Endothelial cell of hepatic sinusoid (primary cell): ENCODE data around the gene RGPD6.
"Not testable (repeated sequence)": the region's sequence is repeated elsewhere in the genome, so short reads cannot be mapped to it uniquely, and the experiment has no call there.

Experiments used
- in situ Hi-C: cut with HindIII; loops from 2 replicates; pipeline ENCODE4 v1.10.0; 2017; ENCODE audit warnings: low sequenced_read_pairs

Gene RGPD6

GRCh38 chr2:110576763-110577416, at the start of gene RGPD6:
TSS of gene RGPD6 (minus strand) at chr2:110577222. CDS start at chr2:110577024, 198 bp downstream.
- in situ Hi-C loops: not testable (repeated sequence)

DNA sequence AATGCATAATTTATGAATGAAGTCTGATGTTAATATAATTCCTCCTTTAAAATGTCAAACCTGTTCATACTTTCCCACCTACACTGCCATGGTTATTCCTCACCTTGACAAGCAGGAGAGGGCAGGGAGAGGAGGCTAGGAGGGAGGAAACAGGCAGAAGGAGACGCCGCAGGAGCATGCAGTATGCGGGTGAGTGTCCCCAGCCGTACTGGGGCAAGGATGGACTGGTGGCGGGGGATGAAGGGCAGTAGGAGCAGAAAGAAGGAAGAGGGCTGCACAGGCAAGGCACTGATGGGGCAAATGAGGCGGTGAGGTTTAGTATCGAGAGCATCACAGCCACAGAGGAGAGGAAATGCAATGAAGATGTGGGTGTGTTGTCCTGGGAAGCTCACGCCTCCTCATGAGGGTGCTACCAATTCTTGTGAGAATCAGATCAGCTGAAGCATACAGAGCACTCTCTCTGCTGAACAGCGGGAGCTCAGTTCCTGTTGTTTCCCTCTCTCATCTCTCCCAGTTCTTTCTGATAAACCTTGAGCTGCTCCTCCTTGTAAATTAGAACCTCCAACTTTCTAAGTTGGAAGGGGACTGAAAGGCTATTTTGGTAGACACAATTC, 42.4 kb upstream of the RGPD6 start:
- in situ Hi-C loops: not testable (repeated sequence)

DNA sequence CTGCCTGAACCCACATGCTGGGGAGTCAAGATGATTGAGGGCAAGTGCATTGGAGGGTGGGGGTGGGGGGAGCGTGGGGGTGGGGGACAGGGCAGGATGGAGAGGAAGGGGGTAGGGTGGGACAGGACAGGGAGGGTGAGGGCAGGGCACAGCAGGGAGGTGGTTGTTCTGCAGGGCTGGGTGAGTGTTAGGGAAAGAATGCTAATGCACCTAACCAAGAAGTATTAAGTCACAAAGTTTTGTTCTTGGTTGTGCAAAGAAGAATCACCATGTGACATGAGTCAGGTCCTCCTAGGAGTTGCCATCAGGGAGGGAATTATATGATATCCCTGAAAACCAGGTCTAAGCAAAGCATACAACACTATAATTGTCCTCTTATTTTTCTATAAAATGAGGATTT, 36.9 kb upstream of the RGPD6 start:
- in situ Hi-C loops: not testable (repeated sequence)

DNA sequence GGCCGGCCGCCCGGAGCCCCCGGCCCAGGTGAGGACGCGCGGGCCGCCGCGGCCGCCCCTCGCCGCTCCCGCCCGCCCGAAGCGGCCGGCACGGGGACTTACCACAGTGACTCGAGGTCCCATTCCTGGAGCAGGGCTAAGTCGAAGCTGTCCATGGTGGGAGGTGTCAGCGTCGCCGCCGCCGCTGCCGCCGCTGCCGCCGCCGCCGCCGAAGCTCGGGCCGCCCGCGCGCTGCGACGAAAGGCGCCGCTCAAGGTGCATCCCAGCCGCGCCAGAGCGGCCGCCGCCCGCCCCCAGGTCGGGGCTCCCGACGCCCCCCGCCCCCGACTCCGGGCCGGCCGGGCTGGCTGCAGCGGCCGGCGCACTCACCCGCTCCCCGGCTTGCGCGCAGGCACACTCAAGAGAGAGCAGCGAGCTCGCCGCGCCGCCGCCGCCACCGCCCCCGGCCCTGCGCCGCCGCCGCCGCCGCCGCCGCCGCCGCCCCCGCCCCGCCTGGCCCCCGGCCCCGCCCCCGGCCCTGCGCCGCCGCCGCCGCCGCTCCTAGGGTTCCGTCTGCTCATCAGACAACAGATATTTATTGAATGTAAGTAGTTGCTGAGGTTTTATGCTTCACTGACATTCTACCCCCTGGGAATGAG, 33.7 kb upstream of the RGPD6 start:
- in situ Hi-C loops: not testable (repeated sequence)

DNA sequence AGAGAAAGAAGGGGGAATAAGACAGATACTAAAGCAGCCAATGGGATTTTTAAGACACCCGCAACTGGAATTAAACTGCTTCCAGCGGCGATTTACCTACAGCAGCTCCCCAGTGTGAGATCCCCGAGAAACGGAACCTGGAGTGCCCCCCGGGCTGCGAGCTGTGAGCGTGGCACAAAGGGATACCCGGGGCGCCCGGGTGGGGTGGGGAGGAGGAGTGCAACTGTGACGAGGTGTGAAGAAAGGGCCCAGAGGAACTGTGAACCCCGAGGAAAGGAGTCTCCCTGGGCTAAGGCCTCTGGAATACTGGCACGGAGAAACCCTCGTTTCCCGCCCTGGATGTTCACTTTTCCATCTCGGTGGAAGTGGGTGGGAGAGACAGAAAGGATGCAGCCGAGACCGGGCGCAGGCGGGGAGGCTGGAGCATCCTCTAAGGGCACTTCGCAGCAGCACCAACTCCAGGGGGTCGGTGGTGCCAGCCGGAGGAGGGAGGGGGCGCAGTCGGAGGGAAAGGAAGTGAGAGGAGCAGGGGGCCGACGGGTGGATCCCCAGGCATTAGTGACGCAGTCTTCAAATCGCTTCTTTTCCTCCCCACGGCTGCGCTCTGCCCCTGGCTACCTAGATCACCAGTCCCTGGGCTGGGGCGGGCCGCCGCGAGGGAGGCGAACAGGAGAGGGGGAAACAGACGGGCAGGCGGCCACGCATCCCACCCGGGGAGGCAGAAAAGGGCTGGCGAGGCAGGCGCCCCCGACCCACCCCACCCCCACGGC, 33.0 kb upstream of the RGPD6 start:
- in situ Hi-C loops: not testable (repeated sequence)

DNA sequence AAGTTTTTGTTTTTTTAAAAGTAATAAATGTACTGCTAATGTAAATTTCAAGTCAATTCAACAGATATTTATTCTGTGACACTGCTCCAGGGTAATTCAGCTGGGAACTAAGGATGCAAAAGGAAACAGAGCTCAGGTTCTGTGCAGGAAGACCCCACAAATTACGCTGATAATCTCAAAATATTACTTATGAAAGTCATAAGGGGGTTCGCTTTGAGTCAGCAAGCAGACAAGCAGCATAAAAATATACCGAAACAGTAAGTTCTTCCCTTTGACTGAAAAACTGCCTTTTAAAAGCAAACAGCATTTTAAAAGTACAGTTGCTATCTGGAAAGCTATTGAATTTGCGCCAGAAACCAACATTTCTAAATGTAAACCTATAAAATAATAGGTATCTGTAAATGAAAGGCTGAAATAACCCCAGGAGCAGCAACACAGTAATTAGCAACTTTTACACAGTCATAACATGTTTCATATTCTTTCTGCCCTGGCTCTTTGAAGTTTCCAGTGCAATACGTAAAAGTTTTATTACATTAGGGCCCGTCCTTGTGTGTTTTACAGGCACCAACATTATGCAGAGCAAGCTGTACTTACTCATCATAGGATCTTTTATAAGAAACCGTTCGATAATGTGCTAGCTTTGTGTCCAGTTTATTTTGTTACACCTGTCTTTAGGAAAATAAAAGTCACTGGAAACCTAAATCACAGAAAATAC, 31.9 kb upstream of the RGPD6 start:
- in situ Hi-C loops: not testable (repeated sequence)

GRCh38 chr2:110605057-110605456, 28.0 kb upstream of the RGPD6 start:
- in situ Hi-C loops: not testable (repeated sequence)

DNA sequence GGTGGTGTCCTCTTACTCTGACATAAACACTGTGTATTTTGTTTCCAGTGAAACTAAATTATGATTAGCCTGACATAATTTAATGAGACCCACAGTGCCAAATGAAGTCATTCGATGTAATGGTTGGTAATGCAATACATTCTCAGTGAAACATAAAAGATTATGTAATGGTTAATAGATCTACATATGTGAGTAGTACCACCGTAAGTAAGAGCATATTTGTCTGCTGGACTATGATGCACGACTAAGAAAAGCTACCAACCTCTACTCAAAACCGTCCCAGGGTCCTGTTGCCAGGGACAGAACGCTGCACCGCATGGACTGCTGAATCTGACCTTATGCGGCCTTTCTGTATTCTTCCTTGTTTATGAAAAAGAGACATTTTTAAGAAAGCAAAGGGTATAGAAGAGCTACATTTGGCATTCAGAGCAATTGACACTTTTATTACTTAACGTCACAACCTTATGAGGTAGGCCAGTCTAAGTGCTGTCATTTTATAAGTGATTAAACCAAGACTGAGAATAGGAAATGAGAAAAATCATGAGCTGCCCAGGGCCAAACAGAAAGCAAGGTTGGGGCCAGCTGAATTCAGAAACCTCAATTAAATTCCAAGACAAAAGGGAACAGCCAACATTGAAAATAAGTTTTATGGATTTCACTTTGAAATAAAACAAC, 27.0 kb upstream of the RGPD6 start:
- in situ Hi-C loops: not testable (repeated sequence)

GRCh38 chr2:110602139-110602538, 25.1 kb upstream of the RGPD6 start:
- in situ Hi-C loops: not testable (repeated sequence)

DNA sequence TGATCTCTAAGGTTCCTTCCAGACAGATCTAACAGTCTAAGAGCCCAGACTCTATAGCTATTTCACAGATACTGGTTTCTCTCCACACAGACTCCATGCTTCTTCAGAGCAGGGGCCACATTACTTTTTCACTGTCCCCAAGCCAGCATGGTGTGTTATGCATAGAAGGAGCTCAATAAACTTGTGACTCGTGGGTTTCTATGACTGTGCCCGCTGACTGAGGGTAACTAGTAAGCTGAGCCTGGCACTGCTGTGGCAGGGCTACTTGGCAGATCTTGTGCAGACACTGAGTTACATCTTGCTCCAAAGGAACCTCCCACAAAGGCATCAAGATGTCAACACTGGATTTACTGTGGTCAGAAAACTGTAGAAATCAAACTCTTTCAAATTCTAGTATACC, 15.0 kb upstream of the RGPD6 start:
- in situ Hi-C loops: not testable (repeated sequence)

DNA sequence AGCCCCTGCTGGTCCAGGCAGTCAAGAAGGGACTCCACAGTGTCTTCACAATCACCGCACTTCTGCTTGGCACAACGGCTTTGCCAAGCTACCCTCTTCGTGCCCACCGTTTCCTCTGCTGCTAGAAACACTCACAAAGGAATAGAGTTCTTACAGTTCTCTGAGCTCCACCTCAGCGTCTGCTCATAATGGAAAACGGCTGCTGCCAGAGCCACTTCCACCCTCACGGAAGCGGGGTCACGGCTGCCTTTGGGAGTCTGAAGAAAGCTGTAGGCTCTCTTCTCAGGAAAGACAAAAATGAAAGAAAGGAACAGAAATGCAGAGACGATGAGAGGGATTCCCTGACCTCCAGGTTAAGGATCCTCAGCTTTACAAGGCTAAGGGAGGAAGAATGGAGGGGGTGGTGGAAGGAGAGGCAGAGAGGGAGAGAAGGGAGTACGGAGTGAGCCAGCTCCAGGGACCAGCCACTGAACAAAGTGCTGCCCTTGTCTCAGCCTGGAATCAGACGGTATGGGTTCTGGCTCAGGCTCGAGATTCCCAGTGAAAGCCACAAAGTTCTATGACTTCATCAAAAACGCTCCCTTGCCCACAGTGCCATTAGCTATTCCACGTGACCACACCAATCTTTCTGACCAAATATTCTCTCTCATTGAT, 12.8 kb upstream of the RGPD6 start:
- in situ Hi-C loops: not testable (repeated sequence)

GRCh38 chr2:110588520-110588919, 11.5 kb upstream of the RGPD6 start:
- in situ Hi-C loops: not testable (repeated sequence)

DNA sequence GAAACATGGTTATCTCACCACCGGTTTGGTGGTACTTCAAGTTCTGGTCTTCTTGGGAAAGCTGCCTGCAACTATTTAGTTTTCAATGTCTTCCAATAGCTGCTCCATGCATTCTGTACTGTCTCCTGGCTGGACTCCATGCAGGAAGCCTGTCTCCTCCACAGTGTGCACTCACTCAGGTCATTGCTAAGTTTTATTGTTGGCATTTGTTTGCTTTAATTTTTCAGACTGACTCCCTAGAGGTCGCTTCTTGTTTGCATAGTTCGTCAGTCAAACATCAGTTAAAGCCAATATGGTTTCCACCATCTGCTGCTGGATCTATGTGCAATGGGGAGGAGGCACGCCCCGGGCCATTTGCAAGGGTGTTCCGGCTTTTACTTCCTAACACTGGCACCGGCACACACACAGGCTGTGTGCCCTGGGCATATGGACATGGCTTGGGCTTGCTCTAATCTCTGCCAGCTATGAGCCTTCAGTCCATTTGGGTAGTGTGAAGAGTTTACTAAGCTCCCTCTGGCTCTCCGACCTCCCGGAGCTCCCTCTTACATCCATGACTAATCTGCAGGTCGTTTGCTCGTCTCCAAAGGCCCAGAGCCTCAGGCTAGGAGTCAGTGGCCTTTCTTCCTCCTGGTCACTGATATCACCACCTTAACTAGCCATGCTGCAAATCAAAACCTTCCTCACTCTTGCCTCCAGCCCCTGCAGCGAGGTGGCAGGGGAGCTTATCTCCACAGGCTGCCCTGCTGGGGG, 2.4 kb upstream of the RGPD6 start:
- in situ Hi-C loops: not testable (repeated sequence)

GRCh38 chr2:110578429-110578828, 1.4 kb upstream of the RGPD6 start:
- in situ Hi-C loops: not testable (repeated sequence)

- in situ Hi-C loops: not testable (repeated sequence)
Observed at GRCh38 chr2:110499755-110500377, 77.2 kb downstream of the RGPD6 start.

DNA sequence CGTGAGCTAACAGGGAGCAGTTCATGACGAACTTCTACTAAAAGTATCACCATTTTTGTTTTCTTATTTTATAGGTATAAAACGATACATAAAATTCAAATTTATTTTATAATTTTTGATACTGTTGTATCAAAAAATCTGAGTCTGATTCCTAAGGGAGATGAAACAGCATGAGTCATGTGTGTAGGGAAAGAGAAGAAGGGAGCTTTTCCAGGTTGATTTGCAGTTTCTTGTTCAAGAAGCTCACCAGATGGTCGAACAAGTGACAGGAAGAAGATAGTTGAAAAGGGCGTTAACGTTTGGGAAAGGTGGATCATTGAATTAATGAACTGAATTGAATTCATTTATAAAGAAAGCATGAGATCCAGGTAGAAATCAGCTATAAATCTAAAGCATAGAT, 81.0 kb downstream of the RGPD6 start:
- in situ Hi-C loops: not testable (repeated sequence)

DNA sequence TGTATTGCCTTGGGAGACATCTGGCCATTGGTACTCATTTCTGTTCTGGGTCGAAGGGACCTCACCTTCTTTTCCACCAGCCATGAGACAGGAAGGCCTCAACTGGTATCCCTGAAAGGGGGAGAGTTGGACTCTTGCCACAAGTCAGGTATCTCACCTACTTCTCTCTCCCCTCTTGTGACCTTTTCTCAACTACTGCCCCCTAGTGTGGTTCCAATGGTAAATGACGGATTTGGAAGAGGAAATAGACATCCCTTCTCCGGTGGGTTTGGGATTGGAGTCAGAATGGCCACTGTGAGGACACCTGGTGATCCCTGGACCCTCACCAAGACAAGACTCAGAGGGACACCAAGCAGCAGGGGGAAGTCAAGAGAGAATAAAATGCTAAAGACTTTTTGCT, 82.5 kb downstream of the RGPD6 start:
- in situ Hi-C loops: not testable (repeated sequence)

DNA sequence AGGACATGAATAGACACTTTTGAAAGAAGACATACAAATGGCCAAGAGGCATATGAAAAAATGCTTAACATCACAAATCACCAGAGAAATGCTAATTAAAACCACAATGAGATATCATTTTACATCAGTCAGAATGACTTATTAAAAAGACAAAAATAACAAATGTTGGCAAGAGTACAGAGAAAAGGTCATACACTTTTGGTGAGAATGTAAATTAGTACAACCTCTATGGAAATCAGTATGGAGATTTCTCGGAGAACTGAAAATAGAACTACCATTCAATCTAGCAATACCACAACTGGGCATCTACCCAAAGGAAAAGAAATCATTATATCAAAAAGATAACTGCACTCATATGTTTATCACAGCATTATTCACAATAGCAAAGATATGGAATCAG, 88.0 kb downstream of the RGPD6 start:
- in situ Hi-C loops: not testable (repeated sequence)

DNA sequence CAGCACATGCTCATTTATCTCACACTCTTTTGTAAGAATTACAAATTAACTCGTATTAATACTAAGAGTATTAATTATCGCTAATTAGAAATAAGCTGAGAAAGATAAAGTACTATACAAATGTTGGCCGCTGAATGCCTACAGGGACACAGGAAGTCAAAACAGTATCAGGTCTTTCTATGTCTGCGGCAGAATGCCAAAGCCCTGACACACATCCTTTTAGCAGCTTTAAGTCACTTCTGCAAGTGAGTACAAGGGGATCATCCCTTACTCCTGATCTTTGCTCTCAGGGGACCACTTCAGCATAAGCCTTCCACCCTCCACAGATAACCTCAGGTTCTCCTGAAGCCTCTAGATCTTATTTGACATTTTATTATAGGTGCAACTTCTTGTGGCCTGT, 94.3 kb downstream of the RGPD6 start:
- in situ Hi-C loops: not testable (repeated sequence)
